HG02763 (cell line): Measurements from ENCODE around the gene MEIS1.

Experiments used
- ATAC-seq: cut with Tn5 transposase; IDR thresholded peaks from one replicate; pipeline ENCODE4 v1.9.1; 2021; ENCODE audit warnings: mild to moderate bottlenecking, moderate library complexity; ENCODE audit not compliant: unreplicated experiment

The MEIS1 gene

GRCh38 chr2:66498289-66498975, 63.5 kb downstream of the MEIS1 start:
- no peak for ATAC-seq

- ATAC-seq = no peak
These were observed 66.3 kb downstream of the MEIS1 start for GRCh38 chr2:66501267-66501666.

- no peak for ATAC-seq
These were observed 71.3 kb downstream of the MEIS1 start for GRCh38 chr2:66506265-66506664.

- ATAC-seq = no peak
These were observed 72.8 kb downstream of the MEIS1 start for GRCh38 chr2:66507673-66508201.

GRCh38 chr2:66508484-66509071, 73.7 kb downstream of the MEIS1 start:
- no peak for ATAC-seq

- no peak for ATAC-seq
These were observed 74.4 kb downstream of the MEIS1 start for GRCh38 chr2:66509326-66509811.

- ATAC-seq = no peak
These were observed 77.7 kb downstream of the MEIS1 start for GRCh38 chr2:66512626-66513025.

- no peak for ATAC-seq
These were observed 80.8 kb downstream of the MEIS1 start for GRCh38 chr2:66515743-66516142.

- no peak for ATAC-seq
These were observed 81.6 kb downstream of the MEIS1 start for GRCh38 chr2:66516499-66516898.

GRCh38 chr2:66517772-66518171, 82.8 kb downstream of the MEIS1 start:
- ATAC-seq = no peak

- no peak for ATAC-seq
These were observed 84.4 kb downstream of the MEIS1 start for GRCh38 chr2:66519264-66519843.

- ATAC-seq = no peak
These were observed 86.5 kb downstream of the MEIS1 start for GRCh38 chr2:66521291-66521922.

GRCh38 chr2:66522611-66523376, 87.9 kb downstream of the MEIS1 start:
- ATAC-seq = no peak

GRCh38 chr2:66523377-66523969, 88.5 kb downstream of the MEIS1 start:
- no peak for ATAC-seq

GRCh38 chr2:66523990-66524389, 89.1 kb downstream of the MEIS1 start:
- no peak for ATAC-seq

GRCh38 chr2:66525606-66526005, 90.7 kb downstream of the MEIS1 start:
- ATAC-seq = no peak

- ATAC-seq = no peak
These were observed 91.3 kb downstream of the MEIS1 start for GRCh38 chr2:66526180-66526579.

GRCh38 chr2:66528974-66529724, 94.2 kb downstream of the MEIS1 start:
- ATAC-seq = no peak

GRCh38 chr2:66530651-66531050, 95.7 kb downstream of the MEIS1 start:
- ATAC-seq = no peak

- ATAC-seq = no peak
These were observed 96.2 kb downstream of the MEIS1 start for GRCh38 chr2:66531155-66531554.
